ENCODE measurements around the gene CBX8.
A peak's percentile ranks its signal among the peaks of the same experiment; 100 is the strongest.

CBX8 gene

DNA sequence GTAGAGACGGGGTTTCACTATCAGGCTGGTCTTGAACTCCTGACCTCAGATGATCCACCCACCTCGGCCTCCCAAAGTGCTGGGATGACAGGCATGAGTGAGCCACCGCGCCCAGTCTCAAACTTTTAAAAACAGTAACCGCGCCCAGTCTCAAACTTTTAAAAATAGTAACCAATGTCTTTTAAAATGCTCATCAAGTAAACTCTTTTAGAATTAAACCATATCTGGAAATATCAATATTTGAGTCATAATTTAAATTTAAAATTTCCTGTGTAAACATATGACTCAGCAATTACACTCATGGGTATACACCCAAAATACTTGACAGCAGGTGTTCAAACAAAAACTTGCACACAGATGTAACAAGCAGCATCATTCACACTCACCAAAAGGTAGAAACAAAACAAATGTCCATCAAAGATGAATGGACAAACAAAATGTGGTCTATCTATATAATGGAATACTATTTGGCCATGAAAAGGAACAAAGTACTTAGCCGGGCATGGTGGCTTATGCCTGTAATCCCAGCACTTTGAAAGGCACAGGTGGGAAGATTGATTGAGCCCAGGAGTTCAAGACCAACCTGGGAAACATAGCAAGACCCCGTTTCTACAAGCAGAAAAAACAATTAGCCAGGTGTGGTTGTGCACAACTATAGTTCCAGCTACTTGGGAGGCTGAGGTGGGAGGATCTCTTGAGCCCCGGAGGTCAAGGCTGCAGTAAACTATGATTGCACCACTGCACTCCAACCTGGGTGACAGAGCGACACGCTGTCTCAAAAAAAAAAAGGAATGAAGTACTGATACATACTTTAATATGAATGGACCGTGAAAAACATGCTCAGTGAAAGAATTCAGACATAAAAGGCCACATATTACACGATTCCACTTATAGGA lies 46.0 kb downstream of the CBX8 start:
- no peak for DNase-seq (ENCODE audit: low spot score)

DNA sequence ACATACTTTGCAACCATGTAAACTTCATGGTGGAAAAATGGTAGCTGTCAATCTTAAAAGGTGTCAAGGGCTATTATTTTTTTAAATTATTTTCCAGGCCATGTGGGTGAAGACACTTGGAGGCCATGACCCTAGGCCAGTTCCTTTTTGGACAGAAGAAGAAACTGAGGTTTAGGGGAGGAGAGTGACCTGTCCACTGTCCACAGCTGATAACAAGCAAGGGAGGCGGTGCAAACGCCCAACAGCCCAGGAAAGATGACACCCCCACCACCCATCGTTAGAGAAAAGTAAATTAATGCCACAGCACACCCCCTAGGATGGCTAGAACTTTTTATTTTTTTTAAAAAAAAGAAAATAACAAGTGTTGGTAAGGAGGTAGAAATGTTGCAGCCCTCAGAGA lies 46.9 kb downstream of the CBX8 start:
- no peak for DNase-seq (ENCODE audit: low spot score)

DNA sequence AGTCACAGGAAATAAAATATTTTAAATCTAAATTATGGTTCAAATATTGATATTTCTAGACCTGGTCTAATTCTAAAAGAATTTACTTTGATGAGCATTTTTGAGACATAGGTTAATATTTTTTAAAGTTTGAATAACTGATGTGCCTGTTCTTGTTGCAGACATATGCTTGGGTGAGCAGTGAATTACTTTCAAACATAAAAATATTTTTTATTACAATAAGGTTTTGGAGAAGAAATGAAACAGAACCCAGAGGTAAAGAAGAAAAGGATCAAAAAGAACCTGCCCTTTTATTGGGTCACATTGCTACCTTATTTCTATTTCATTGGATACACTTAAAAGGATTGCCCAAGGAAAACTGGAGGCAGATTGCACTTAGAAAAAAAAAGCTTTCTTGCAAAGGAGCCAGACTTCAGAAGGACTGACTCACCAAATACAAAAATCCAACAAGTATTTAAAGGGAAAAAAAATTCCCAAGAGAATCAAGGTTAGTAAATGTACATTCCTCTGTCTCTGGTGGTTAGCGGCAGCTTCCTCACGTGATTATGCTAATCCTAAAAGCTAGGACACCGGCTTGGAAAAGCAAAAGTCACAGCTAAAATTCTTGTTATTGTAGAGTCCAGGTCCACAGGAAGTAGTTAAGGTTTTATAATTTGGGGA lies 47.6 kb downstream of the CBX8 start:
- DNase-seq (ENCODE audit: low spot score) = peak; percentile 69

DNA sequence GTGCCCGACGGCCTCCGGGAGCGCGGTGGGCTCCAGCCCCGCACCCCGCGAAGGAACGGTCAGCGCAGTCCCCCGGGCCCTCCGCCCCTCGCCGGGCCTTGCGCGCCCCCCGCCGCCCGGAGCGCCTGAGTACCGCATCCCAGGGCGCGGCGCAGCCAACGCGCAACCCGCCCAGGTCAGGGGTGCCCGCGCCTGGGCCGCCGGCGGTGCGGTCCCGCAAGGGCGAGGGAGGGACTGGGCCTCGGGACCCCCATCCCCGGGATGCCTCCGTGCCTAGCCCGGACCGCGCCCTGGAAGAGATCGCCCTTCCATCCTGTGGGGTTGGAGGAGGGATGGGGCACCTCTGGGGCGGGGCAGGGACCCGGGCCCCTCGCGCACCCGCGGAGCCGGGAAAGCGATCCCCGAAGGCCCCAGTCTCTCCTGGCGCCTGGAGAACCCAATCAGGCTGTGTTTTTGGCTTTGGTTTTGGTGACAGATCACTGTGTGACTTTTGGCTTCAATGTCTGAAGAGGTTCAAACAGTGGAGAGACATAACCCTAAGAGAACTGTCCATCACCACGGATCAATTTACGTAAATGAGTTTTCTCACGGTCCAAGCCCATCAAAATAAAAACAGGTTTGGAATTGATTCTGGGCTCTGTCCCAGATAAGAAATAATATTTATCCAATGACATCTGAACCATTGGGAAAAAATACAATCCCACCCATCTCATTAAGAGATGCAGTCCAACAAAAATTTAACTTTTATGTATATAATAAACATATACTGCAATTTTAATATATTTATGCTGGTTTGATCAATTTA lies 48.4 kb downstream of the CBX8 start:
- no peak for DNase-seq (ENCODE audit: low spot score)

DNA sequence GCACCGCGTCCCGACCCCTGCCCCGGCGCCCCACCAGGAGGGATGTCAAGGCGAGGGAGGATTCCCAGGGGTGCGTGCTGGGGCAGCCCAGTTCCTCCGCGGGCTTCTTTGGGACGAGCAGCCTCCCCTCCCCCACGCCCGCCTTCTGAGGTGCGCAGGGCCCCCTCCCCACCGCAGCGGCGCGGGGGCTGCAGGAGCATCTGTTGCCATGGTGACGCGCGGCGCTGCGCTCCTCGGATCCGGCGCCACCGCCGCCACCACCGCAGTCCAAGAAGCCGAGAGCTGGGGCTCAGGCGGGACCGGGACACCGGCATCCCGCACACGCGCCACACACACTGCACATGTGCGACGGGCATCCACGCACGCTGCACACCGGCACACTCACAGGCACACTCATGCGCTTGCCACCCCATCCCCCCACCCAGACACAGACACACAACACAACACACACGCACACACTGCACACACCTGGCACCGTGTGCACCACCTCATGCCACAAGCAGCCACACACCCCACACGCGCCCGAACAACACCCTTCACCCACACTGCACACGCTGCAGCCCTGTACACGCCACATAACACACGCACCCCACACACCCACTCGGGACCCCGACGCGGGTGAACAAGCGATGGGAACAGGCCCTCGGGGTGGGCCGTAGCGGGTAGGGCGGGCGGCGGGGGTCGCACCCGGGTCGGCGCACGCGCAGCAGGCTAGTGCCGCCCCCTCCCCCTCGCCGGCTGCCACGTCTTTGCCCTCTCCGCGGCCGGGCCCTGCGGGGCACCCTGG lies 49.2 kb downstream of the CBX8 start:
- DNase-seq (ENCODE audit: low spot score) = no peak

DNA sequence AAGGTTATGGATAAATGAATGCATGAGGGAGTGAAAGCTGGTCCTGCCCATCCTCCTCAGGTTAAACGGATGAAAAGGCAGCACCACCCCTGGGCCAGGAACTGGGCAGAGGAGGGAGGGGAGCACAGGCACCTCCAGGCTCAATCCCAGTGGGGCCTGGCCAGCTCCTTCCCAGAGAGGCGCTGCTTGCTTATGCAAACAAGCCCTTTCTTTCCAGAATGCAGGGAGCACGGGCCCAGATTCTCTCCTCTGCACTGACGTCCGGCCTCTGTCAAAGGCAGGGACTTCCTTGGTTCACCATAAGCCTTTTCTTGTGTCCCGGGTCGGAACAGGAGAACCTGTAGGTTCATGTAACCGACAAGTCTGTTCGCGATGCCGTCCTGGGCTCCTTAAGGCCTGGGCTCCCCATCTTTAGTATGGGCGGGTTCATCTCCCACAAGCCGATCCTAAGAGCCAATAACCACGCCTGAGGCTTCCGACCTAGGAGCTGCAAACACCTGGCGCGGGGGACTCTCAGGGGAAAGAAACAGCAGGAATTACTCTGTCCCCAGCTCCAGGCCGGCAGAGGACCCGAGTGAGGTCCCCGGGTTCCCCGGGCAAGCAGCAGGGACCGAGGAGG lies 49.9 kb downstream of the CBX8 start:
- DNase-seq (ENCODE audit: low spot score) = no peak

DNA sequence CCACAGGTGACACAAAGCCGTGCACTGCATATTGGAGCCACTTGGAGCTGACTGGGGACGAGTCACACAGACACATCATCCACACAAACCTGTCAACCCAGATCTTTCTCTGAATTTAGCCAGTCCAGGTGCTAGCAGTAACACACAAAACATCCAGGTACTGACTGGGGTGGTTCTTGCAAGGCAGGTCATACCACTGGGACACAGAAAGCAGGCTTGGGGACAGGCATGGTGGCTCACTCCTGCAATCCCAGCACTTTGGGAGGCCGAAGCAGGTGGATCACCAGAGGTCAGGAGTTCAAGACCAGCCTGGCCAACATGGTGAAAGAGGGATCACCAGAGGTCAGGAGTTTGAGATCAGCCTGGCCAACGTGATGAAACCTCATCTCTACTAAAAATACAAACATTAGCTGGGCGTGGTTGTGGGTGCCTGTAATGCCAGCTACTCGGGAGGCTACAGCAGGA lies 51.2 kb downstream of the CBX8 start:
- DNase-seq (ENCODE audit: low spot score) = no peak

DNA sequence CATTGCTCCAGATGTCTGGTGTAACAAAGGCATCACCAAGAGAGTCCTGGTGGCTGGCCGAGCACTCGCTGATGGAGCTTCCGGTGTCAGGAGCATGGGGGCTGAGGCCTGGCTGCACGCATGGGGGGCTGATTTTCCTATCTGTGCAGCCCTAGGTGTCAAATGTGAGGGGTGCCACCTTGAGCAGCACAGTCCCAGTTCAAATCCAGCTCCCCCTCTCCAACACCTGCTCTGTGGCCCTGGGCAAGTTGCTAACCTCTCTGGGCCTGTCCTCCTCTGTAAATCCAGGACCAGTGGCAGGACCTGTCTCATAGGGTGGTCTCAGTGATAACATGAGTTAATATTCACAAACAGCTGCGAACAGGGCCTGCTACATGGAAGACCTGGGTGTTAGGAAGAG lies 53.3 kb downstream of the CBX8 start:
- no peak for DNase-seq (ENCODE audit: low spot score)

DNA sequence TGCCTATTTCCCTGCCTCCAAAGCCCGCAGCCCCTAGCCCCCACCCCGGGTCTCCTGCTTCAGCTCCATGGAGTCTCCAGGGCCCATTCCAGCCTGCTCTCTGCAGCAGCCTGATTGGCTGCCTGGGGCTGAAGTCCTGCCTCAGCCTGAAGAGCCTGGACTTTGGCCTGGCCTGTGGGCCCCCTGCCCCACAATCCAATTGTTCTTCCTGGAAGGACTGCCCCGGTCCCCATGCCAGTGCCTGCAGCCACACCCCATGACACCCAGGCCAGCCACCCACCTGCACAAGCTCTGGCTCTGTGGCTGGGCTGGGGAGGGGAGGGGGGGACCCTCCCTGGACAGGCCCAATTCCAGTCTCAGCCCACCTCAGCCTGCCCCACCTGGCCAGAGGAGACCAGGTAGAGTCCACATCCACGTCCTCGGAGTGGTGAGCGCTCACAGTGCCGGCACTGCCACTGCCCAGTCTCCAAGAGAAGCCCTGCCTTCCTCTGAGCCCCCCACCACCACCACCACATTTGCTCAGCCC lies 53.9 kb downstream of the CBX8 start:
- no peak for DNase-seq (ENCODE audit: low spot score)

DNA sequence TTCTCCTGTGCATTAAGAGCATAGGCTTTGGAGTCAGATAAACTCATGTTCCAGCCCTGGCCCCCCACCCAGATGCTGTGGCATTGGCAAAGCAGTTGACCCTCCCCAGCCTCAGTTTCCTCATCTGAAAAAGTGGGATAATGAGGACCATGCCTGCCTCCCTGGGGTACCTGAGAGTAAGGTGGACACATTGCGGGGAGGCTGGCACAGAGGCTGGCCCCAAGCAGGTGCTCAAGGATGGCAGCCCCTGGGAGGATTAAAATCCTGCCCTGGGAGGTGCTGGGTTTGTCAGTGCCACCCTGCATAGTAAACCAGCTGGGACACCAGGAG lies 54.3 kb downstream of the CBX8 start:
- DNase-seq (ENCODE audit: low spot score) = no peak

Data from AG08395 (cell line).